Effector memory CD8-positive, alpha-beta T cell (primary cell): ENCODE data around the gene CTAGE9.

Experiments used
- ATAC-seq: fragments of 150-1000 bp; cut with Tn5 transposase; replicated peaks from 2 replicates; pipeline ENCODE4 v1.10.0; 2021; ENCODE audit warnings: mild to moderate bottlenecking, moderate library complexity
- DNase-seq, 3 experiments: peaks; one replicate each; pipeline ENCODE4 v3.0.0; 2021
- H3K27ac Mint-ChIP-seq, 2 donors: one replicate each; pipeline ENCODE4 v1.8.0; 2022; ENCODE audit warnings: mild to moderate bottlenecking in 2 of 2, mixed read lengths in 2 of 2, moderate library complexity in 2 of 2
- H3K27me3 Mint-ChIP-seq, 2 donors: one replicate each; pipeline ENCODE4 v1.8.0; 2022; ENCODE audit warnings: mixed read lengths in 2 of 2
- H3K36me3 Mint-ChIP-seq: one replicate; pipeline ENCODE4 v1.8.0; 2022; ENCODE audit warnings: mild to moderate bottlenecking, moderate library complexity, mixed read lengths; ENCODE audit not compliant: insufficient read depth
- H3K4me1 Mint-ChIP-seq, 2 donors: one replicate each; pipeline ENCODE4 v1.8.0; 2022; ENCODE audit warnings: low read depth in 2 of 2, mixed read lengths in 2 of 2
- H3K4me3 Mint-ChIP-seq, 2 donors: one replicate each; pipeline ENCODE4 v1.8.0; 2022; ENCODE audit warnings: mild to moderate bottlenecking in 2 of 2, mixed read lengths in 2 of 2, moderate library complexity in 2 of 2
- H3K9me3 Mint-ChIP-seq, 2 donors: one replicate each; pipeline ENCODE4 v1.8.0; 2022; ENCODE audit warnings: mixed read lengths in 2 of 2

The CTAGE9 gene

GRCh38 chr6:131681585-131681984 is 29.2 kb downstream of the CTAGE9 start:
- H3K36me3 Mint-ChIP-seq: no peaks in the 10 kb centered on the region
- H3K4me3 Mint-ChIP-seq: no peak overlapping the region
- H3K27me3 Mint-ChIP-seq: no peaks in the 10 kb centered on the region
- DNase-seq (no peak), ATAC-seq (no peak)
- H3K9me3 Mint-ChIP-seq: no peaks in the 10 kb centered on the region
- no peaks in the 10 kb centered on the region for H3K4me1 Mint-ChIP-seq
- no peak overlapping the region for H3K27ac Mint-ChIP-seq

GRCh38 chr6:131680868-131681267 is 29.9 kb downstream of the CTAGE9 start:
- H3K9me3 Mint-ChIP-seq: no peaks in the 10 kb centered on the region
- no peaks in the 10 kb centered on the region for H3K27me3 Mint-ChIP-seq
- no peaks in the 10 kb centered on the region for H3K36me3 Mint-ChIP-seq
- no peak overlapping the region for H3K4me3 Mint-ChIP-seq
- H3K27ac Mint-ChIP-seq: no peak overlapping the region
- ATAC-seq: no peak
- H3K4me1 Mint-ChIP-seq: no peaks in the 10 kb centered on the region
- DNase-seq: no peak

DNA sequence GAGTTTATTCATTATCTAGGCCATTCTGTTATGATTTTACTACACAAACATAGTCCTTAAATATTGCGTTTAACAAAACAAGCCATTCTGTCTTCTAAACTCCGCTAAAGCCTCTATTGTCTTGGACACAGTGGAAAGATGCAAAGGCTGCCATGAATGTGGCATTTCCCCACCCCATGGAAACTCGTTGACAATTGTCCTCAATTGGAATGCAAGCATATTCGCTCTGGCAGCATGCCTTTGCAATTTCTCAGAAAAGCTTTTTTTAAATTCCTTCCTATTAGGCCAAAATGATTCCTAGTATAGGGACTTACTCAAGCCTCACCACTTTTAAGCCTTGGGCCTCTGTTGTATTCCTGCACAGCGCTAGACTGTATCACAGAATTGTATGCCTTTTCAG is 32.4 kb downstream of the CTAGE9 start:
- ATAC-seq (no peak), DNase-seq (no peak)
- Mint-ChIP-seq H3K36me3 (no peaks in the 10 kb centered on the region), H3K9me3 (no peaks in the 10 kb centered on the region), H3K4me3 (no peak overlapping the region), H3K27me3 (no peaks in the 10 kb centered on the region), H3K27ac (no peak overlapping the region), H3K4me1 (no peaks in the 10 kb centered on the region)

- DNase-seq (no peak), ATAC-seq (no peak)
- H3K27ac Mint-ChIP-seq: no peak overlapping the region
- no peaks in the 10 kb centered on the region for H3K4me1 Mint-ChIP-seq
- no peaks in the 10 kb centered on the region for H3K9me3 Mint-ChIP-seq
- no peaks in the 10 kb centered on the region for H3K36me3 Mint-ChIP-seq
- H3K4me3 Mint-ChIP-seq: no peak overlapping the region
- H3K27me3 Mint-ChIP-seq: no peaks in the 10 kb centered on the region
Measured at GRCh38 chr6:131673184-131673583, 37.6 kb downstream of the CTAGE9 start.

DNA sequence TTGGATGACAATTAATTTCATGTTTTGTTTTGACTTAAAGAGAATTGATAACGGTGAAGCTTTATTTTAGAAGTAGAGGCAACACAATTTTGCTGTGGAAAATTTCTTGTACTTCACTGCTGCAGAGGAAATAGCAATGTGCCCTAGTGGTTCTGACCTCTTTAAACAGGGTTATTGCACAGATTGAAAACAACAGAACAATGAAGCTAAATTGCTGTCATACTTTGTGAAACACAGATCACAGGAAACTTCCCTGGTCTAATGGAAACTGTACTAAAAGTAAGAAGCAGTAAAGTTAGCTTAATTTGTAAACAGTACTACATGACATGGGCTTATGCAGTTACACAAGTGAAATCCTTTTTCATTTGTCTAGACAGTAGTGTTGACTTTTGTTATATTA is 40.9 kb downstream of the CTAGE9 start:
- DNase-seq (no peak), ATAC-seq (no peak)
- Mint-ChIP-seq H3K4me1 (no peaks in the 10 kb centered on the region), H3K27me3 (no peaks in the 10 kb centered on the region), H3K4me3 (no peak overlapping the region), H3K27ac (no peak overlapping the region), H3K9me3 (no peaks in the 10 kb centered on the region), H3K36me3 (no peaks in the 10 kb centered on the region)

- ATAC-seq: no peak
- H3K4me3 Mint-ChIP-seq: no peak overlapping the region
Measured at GRCh38 chr6:131663578-131664165, 47.1 kb downstream of the CTAGE9 start.

DNA sequence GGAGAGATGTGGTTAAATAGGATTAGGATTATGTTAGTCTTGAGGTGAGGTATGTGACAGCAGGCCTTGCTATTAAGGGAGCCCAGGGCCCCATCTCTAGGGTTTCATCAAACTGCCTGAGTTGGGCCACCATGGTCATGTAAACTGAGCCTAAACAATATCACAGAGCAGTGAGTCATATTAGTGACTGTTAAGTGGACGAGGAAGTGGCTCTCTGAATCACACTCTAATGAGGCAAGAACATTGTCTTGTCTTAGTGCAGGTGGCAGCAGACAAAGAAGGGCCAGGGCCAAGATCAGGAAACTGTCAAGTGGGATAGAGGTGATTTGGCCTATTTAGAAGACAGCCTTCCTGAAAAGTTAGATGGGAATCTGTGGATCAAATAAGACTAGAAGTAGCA is 50.6 kb downstream of the CTAGE9 start:
- H3K27ac Mint-ChIP-seq: no peak overlapping the region
- no peak overlapping the region for H3K4me3 Mint-ChIP-seq
- H3K9me3 Mint-ChIP-seq: no peaks in the 10 kb centered on the region
- H3K36me3 Mint-ChIP-seq: no peaks in the 10 kb centered on the region
- DNase-seq: no peak
- no peaks in the 10 kb centered on the region for H3K4me1 Mint-ChIP-seq
- no peaks in the 10 kb centered on the region for H3K27me3 Mint-ChIP-seq
- ATAC-seq: no peak

More at GRCh38 chr6:131663578-131664165, 47.1 kb downstream of the CTAGE9 start:
- no peaks in the 10 kb centered on the region for H3K27me3 Mint-ChIP-seq
- H3K4me1 Mint-ChIP-seq: no peaks in the 10 kb centered on the region
- no peak for DNase-seq
- H3K36me3 Mint-ChIP-seq: no peaks in the 10 kb centered on the region
- H3K27ac Mint-ChIP-seq: no peak overlapping the region
- no peaks in the 10 kb centered on the region for H3K9me3 Mint-ChIP-seq
